GM19025 (cell line): ENCODE measurements around the gene FAM241B.

Experiments
- ATAC-seq: cut with Tn5 transposase; IDR thresholded peaks from one replicate; pipeline ENCODE4 v1.9.1; 2021; ENCODE audit warnings: mild to moderate bottlenecking, low read depth, moderate library complexity; ENCODE audit not compliant: unreplicated experiment

Gene FAM241B

DNA sequence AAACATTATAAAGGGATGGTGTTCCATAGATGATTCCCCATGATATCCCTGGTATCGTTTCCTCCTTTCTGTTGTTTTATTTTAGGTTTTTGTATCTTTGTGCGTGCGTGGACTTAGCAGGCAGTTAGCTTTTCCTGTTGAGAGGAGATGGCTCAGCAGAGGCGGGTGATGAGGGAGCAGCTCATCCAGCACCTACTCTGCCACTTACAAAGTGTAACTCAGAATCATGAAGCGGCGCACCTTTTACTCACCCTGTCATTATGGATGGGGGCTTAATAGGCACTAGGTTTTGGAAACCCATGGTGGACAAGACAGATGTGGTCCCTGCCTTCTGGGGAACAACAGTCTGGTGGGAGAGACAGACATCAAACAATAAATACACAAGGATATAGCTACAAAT, 17.1 kb downstream of the FAM241B start:
- no peak for ATAC-seq

DNA sequence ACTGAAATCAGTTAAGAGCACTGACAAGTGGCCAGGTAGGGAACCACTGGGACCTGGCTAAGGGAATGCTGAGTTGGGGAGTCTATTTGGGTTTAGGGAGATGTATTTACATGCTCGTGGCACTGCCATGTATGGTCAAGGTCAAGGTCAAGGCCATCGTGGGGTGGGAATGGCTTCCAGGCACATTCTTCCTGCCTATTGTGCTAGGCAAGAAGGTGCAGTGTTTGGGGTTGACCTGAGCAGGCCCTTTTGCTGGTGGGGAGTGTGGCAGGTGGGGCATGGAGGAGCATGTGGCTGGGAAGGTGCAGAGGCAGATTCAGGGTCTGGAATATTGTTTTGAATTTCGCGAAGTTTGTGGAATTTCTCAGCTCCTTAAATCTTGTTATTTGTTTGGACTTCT, 17.8 kb downstream of the FAM241B start:
- ATAC-seq: no peak

DNA sequence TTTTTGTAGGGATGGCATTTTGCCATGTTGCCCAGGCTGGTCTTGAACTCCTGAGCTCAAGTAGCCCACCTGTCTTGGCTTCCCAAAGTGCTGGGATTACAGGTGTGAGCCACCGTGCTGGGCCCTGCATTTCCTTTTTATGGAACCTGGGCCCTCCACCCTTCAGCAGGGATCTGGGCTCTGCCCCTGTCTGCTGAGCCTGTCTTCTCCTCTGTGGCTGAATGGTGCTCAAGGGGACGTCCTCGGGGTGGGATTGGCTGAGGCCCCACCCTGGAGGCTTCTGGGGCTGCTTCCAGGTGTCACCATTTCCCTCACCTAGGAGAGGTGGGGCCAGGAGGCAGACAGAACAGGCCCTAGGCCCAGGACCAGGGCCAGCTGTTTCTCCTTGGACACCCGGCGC, 18.4 kb downstream of the FAM241B start:
- no peak for ATAC-seq

DNA sequence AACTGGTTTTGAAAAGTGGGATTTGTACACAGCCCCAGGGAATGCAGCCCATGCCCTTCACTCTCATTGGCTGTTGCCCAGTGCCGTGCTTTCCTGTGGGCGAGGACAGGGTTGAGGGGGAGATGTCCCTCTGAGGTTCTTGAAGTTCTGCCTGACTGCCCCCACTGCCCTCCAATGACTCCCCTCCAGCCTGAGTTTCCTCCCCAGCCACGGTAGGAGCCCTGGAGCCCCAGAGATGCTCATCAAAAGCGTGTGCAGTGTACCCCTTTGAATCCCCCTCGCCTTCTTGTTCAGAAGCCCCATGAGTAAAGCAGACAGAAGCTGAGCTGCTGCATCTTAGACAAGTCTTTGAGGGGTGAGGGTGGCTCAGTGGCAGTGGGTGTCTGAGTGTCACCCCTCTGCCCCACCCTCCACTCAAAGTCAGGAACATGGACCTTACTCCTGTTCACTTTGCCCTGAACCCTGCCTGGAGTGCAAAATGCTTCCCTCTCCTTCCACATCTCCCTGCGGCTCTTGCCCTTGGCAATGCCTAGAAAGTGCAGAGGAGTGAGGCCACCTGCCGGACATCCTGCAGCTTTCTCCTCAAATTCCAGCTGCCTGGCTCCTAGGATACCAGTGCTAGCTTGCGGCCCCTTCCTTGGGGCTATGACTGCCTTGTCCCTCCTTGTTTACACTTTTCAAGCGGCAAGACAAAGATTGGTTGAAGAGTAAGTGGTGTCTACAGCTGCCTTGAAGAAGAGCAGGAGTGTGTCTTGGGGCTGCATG, 19.9 kb downstream of the FAM241B start:
- ATAC-seq: no peak

DNA sequence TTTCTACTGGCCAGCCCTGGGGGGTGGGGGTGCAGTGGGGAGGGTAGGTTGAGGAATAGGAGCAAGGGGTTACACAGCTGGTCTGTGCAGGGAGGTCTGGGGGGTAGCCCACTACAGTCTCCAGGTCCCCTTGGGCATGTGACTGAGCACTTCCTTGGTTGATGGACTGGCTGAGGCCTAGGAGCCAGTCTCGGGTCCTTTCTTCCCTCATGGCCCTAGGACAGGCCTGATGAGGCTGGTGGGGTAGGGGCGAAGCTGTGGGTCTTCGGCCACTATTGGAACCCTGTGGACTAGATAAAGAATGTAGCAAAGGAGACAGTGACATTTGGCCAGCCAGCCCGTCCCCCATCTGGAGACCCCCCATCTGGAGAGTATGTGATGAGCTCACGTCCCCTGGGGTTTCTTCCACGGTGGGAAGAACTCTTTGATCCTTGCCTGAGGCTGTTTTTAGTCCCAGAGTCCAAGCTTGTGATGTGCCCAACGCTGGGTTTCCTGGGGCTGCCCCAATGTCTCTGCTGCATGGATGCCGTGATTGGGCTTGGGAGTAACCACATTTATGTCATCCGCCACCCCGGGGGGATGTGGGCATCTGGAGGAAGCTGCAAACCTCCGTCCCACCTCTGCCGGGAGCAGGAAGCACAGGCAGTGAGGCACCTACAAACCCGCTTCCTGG, 20.7 kb downstream of the FAM241B start:
- ATAC-seq: no peak

DNA sequence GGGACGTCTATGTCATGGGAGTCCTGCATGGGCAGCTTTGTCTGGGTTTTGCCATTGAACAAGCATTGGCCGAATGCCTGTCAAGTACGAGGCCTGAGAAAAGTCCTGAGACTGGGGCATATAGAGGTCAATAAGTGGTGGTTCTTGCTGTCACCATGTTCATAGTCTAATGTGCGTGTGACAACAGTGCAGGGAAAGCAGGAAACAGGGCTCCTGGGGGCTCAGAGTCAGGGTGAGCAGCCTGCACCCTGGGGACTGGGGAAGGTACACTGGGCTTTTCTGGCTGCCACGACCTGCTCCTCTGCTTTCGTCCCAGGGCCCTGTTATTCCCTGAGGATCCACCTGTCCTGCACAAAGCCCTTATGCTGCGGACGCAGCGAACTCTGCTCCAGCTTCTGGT, 21.3 kb downstream of the FAM241B start:
- no peak for ATAC-seq

DNA sequence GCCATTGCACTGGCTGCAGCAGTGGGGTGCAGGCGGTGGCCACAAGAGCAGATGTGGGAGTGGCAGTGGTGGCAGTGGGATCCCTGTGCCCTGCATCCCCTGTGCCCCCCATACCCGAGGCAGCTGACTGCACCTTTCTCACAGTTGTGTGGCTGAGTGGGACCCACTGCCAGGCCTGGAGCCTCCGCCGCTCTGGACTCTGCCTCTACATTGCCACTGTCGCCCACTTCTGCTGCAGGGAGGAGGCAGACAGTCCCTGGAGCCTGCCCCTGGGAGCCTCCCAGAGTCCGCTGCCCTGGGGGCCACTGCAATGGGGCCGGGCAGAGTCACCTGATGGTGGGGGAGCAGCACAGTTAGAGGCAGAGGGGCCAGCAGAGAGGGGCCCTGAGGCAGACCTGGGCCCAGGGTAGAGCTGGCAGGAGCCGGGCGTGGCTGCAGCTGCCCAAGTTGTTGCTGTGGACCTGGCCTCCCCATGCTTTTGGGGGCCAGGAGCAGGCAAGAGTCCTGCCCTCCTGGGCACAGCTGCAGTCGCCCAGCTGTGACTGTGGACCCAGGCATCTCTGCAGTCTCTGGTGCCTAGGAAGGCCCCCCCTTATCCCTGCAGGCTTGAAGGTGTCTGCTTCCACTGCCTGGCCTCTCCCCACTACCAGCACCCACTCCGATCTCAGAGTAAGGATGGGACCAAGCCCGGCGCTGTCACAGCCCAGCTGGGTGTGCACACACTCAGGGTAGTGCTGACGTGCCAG, 22.2 kb downstream of the FAM241B start:
- ATAC-seq: no peak

DNA sequence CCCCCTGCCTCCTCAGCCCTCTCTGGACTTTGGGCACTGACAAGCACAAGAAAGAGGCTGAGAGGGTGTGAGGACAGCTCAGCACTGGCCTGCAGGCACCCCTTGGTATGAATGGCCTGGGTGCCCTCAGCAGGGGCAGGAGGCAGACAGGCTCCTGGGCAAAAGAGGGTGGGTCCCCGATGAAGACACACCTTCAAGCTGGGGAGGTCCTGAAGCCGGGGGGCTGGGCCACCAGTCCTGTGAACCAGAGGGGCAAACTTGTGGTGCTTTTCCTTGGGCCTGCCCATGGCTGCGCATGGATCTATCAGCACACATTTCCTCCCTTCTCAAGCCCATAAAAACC, 22.8 kb downstream of the FAM241B start:
- no peak for ATAC-seq

DNA sequence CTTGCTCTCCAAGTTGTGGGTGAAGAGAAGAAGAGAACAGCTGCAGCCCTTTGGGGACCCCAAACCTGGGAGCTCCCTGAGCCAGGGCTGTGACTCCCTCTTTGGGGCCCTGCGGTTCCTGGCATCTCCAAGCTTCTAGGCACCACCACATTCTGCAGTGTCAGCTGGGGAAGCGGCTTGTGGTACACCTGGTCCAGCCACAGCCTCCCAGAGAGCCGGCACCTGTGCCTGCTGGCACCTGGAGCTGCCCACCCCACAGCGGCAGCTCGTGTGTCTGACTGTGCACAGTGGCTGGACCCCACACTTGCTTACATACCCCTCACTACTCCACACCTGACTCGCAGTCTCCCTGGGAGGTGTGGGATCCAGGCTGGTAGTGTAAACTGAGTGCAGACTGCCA, 23.5 kb downstream of the FAM241B start:
- ATAC-seq: no peak

DNA sequence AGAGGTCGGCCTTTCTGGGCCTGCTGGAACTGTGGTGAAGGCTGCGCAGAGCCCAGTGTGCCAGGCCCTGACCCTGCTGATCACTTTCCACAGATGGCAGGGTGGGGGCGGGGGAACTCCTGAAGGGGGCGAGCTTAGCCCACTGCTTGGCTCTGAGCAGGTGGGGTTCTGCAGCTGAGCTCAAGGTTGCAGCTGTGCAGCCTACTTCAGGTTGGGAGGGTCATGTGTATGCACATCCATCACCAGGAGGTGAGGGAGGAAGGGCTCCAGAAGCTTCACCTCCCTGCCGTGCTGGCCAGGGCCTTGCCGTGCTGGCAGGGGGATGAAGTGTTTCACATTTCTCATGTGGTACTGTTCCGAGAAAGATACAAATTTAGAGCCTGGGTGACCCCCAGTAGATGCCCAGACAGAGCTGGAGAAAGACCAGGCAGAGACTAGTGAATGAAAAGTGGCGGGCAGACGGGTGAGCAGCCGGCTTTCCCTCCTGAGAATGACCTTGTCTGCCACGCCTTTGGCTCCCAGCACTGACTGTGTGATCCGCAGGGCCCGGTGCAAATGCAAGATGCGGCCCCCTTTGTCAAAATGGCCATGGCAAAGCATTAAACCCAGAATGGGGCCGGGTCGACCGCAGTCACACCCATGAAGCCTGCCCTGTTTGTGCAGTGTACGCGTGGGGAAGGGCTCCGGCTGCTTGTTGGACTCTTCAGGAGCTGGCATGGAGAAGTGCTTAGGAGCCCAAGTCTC, 25.2 kb downstream of the FAM241B start:
- no peak for ATAC-seq

DNA sequence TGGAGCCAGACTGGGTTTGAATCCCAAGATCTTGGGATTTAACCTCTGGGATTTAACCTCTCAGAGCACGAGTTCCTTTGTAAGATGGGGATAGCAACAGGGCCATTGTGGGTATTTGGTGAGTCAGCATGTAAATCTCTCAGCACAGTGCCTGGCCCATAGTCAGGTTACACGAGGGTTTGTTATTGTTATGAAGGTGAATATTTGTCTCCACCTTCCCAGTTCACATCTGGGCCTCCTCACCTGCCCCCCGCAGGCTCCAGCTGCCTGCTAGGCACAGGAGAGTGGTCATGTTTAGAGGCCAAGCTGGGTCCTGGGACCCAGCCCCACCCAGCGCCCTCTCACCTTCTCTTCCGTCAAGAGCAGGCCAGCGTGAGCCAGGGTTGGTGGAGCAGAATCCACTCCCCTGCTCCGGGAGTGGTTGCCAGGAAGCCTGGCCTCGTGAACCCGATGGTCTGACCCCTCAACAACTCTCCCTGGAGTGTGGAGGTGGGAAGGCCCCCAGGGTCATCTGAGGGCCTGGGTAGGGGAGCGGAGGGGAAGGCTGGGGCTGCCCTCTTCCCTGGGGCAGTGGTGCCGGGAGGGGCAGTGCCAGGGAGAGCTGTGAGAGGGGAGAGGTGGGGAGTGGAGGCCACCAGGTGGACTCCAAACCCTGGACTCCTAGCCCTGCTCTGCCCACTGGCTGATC, 26.0 kb downstream of the FAM241B start:
- ATAC-seq: no peak

DNA sequence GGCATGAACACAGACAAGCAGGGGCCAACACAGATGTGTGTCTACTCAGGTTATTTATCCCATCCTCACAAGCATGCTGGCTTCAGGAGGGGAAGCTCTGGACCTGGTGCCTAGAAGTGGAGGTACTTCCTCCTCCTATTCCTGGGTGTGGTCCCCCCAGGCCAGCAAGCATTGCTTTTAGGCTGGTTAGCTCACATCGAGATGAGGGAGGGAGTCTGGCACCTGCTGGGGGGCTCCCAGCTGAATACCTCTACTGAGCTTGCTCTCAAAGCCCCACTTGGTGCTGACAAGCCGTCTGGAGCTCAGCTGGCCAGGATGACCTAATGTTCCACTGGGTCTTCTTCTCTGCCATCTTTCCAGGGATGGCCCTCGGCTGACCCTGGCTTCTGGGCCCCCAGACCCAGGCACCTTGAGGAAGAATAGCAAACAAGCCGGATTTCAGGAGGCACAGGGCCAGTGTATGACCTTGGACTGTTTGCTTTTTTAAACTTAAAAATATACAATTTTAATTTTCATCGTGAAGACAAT, 26.8 kb downstream of the FAM241B start:
- no peak for ATAC-seq

DNA sequence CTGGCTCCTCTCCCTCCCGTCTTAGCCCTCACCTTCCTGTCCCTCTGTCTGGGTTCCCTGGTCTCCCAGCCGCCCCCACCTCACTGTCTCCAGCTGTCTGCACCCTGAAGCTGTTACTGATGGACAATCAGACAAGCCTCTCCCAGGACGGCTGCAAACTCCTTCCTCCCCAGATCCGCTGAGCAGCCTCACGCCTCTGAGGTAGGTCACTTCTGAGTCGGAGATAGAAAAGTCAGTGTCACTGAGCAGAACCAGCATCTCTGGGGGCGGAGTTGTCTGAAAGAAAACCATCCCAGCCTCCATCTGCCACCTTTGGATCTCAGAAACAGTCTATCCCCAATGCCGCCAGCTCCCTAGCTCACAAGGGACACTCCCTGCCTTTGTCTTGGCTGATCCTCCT, 27.4 kb downstream of the FAM241B start:
- no peak for ATAC-seq

DNA sequence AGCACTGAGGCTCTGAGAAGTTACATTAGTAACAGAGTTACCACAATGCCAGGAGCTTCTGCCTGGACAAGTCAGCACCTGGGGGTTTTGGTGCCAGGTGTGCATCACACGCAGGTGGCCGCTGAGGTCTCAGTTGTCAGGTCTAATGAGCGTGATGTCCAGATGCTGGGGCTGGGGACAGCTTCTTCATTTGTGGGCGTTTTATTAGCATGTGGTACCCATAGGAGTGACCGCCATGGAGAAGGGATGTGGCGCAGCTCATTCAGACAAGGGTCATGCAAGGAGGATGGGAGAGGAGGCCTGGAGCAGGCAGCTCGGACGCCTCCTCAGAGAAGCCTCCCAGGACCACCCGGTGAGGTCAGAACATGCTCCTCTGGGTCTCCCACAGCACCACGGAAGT, 27.8 kb downstream of the FAM241B start:
- no peak for ATAC-seq

DNA sequence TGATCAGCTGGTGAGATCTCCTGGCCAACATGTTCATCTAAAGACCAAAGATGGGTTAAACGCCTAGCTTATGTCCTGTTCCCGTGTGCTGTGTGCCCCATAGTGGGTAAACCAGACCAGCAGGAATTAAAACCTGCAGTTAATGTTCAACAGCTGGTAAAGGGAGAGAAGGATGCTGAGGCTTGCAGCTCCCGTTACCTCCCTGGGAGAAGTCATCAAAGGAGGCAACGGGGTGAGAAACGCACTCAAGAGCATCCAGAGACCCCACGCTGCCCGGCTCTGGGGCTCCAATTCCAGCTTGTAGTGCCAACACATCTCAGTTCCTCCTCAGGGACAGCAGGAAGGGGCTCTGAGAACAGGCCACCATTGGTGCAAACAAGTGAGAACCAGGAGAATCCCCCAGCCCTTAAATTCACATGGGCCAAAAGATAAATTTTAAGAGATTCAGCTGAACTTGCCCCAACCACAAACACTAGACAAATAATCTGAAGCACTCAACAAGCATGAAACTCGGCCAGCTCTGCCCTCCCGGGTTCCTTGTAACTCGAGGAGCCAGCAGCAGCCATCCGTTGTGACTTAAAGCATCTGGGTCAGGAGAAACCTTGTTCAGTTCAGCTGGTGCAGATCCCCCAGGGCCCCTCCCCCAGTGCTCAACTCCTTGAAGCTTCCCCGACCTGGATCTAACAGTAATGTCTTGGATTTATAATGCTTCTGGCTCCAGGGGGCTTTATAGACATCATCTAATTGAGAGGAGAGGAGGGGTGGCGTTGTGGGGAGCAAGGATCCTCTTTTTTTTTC, 29.4 kb downstream of the FAM241B start:
- no peak for ATAC-seq

DNA sequence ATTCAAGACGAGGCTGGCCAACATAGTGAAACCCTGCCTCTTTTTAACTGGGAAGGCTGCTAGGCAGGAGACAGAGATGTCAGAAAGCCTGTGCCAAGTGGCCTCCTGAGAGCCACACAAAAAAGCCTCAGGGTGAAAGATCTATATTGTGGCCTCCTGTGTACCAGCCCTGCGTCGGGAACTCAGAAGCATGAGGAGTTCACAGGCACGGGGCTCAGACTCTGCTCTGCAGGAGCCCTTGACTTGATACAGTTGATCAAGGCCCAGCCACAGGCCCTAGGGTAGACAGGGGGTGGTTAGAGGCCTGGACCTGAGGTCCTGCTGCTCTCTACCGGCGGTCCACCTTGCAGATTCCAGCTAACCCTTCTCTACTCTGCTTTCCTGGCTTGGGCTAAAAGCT, 30.2 kb downstream of the FAM241B start:
- ATAC-seq: no peak

DNA sequence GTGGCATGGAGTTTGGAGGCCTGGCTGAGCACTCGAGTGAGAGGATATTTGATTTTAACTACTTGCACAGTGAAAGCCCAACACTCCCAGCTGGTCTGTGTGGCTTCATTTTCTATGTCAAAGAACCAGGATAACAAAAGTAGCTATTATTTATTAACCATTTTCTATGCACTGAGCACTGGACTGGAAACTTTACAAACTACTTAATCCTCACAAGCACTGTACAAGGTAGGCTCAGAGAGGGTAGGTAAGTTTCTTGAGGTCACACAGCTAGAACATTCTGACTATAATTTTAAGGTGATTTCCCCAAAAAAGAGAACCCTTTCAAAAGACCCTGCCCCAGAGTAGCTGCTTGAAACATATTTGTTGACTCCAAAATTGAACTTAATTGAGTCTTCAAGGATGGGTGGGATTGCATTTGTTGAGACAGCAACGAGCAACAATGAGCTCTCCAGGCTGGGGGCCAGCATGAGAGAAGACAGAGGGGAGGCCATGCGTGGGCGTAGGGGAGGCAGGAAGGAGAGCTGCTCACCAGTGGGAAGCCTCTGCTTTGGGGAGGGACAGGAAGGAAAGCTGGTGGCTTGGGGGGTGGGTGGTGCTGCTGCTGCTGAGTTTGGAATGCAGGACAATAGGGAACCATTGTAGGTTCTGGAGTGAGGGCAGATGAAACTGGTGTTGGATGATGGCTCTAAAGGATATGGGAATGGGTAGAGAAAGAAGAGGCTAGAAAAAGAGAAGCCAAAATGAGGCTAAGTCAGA, 31.5 kb downstream of the FAM241B start:
- no peak for ATAC-seq

DNA sequence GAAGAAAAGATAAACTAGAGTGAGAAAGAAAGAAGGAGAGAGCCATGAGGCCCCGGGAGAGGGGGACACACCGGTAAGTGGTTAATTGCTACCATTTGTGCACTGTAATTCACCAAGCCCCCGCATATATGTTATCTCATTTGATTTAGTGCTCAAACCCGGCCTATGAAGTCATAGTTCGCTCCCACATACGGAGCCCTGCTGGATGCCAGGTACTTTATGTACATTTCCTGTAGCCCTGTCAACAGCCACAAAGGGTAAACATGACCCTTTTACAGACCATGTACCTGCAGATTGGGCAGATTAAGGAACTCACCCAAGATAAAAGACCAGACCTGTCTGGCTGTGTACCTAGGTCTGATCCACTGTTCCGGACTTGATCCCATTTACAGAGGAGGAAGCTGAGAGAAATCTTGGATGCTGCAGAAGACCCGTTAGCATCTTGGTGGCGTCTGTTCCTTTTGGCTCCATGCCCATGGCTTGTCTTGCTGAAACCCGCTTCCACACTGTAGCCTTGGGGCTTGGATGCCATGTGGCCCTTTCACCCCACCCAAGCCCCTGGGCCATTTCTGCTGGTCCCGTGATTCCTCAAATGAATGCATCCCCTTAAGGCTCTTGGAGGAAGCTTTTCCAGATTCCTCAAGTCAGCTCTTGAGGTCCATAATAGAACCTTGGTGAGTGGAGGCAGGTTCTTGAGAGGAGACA, 32.3 kb downstream of the FAM241B start:
- ATAC-seq: no peak
